HG03442 (cell line): ENCODE data around the gene EVC.

Source experiments
- ATAC-seq: cut with Tn5 transposase; IDR thresholded peaks from one replicate; pipeline ENCODE4 v1.9.1; 2021; ENCODE audit warnings: mild to moderate bottlenecking, moderate library complexity; ENCODE audit not compliant: unreplicated experiment

The EVC gene

GRCh38 chr4:5753766-5754528 is 42.9 kb downstream of the EVC start:
- ATAC-seq, result no peak

- no peak for ATAC-seq
These were observed 43.5 kb downstream of the EVC start for GRCh38 chr4:5754529-5754881.

- ATAC-seq, result no peak
These were observed 44.2 kb downstream of the EVC start for GRCh38 chr4:5755161-5755560.

- ATAC-seq, result no peak
These were observed 44.7 kb downstream of the EVC start for GRCh38 chr4:5755679-5756078.

- ATAC-seq, result no peak
These were observed 45.3 kb downstream of the EVC start for GRCh38 chr4:5756271-5756670.

GRCh38 chr4:5757091-5757490 is 46.1 kb downstream of the EVC start:
- no peak for ATAC-seq

- ATAC-seq, result no peak
These were observed 46.5 kb downstream of the EVC start for GRCh38 chr4:5757536-5757935.

- ATAC-seq, result no peak
These were observed 47.0 kb downstream of the EVC start for GRCh38 chr4:5757954-5758353.

GRCh38 chr4:5758741-5759140 is 47.7 kb downstream of the EVC start:
- ATAC-seq, result peak; percentile 89

GRCh38 chr4:5759236-5760075 is 48.5 kb downstream of the EVC start:
- ATAC-seq, result no peak

- ATAC-seq, result no peak
These were observed 49.2 kb downstream of the EVC start for GRCh38 chr4:5760246-5760645.

- no peak for ATAC-seq
These were observed 50.0 kb downstream of the EVC start for GRCh38 chr4:5760936-5761480.

- no peak for ATAC-seq
These were observed 59.0 kb downstream of the EVC start for GRCh38 chr4:5770051-5770450.

GRCh38 chr4:5772528-5773270 is 61.7 kb downstream of the EVC start:
- ATAC-seq, result no peak

GRCh38 chr4:5773271-5773555 is 62.2 kb downstream of the EVC start:
- ATAC-seq, result no peak

GRCh38 chr4:5774416-5775036 is 63.5 kb downstream of the EVC start:
- no peak for ATAC-seq

- ATAC-seq, result no peak
These were observed 65.5 kb downstream of the EVC start for GRCh38 chr4:5776510-5776909.

- no peak for ATAC-seq
These were observed 70.0 kb downstream of the EVC start for GRCh38 chr4:5780831-5781480.

GRCh38 chr4:5781691-5782090 is 70.7 kb downstream of the EVC start:
- no peak for ATAC-seq

- no peak for ATAC-seq
These were observed 72.0 kb downstream of the EVC start for GRCh38 chr4:5782829-5783476.
